Spleen (tissue), 11 donors: Measurements from ENCODE around the gene ATXN7L1. TPM values are rescaled to one million over a fixed set of nuclear protein-coding genes. Genes with fewer than 3 reads are reported as not detected.

ENCODE experiments used
- DNase-seq: peaks from one replicate; pipeline ENCODE4 v3.0.0-alpha.2; 2020
- H3K27ac ChIP-seq, 8 donors: fragments of 200-600 bp; sonication (generic) in 7 of 8; 1 replicate in 4 of 8; 2 replicates in 4 of 8; pipeline versions ENCODE4 v1.5.0 to v1.8.0; 2016 to 2021; ENCODE audit warnings: inconsistent platforms in 4 of 8, mild to moderate bottlenecking in 4 of 8, moderate library complexity in 1 of 8
- H3K27me3 ChIP-seq, 7 donors: fragments of 200-600 bp; sonication (generic) in 6 of 7; replicated peaks in 1 of 7; 1 replicate in 4 of 7; 2 replicates in 3 of 7; pipeline versions ENCODE4 v1.5.0 to v1.8.0; 2016 to 2021; ENCODE audit warnings: inconsistent platforms in 3 of 7, mild to moderate bottlenecking in 1 of 7
- H3K36me3 ChIP-seq, 6 donors: fragments of 200-600 bp; sonication (generic) in 5 of 6; 1 replicate in 4 of 6; 2 replicates in 2 of 6; pipeline versions ENCODE4 v1.5.0 to v1.8.0; 2016 to 2021; ENCODE audit warnings: inconsistent platforms in 2 of 6
- H3K4me1 ChIP-seq, 6 donors: fragments of 200-600 bp; sonication (generic) in 5 of 6; 1 replicate in 3 of 6; 2 replicates in 3 of 6; pipeline versions ENCODE4 v1.5.0 to v1.8.0; 2016 to 2021; ENCODE audit warnings: inconsistent platforms in 3 of 6
- H3K4me3 ChIP-seq, 8 donors: fragments of 200-600 bp; sonication (generic) in 7 of 8; 1 replicate in 4 of 8; 2 replicates in 4 of 8; pipeline versions ENCODE4 v1.5.0 to v1.8.0; 2016 to 2021; ENCODE audit warnings: inconsistent platforms in 4 of 8, mild to moderate bottlenecking in 4 of 8, moderate library complexity in 2 of 8
- H3K9me3 ChIP-seq, 8 donors: fragments of 200-600 bp; sonication (generic) in 7 of 8; 1 replicate in 4 of 8; 2 replicates in 4 of 8; pipeline versions ENCODE4 v1.5.0 to v1.8.0; 2016 to 2021; ENCODE audit warnings: inconsistent platforms in 4 of 8
- CTCF ChIP-seq, 11 experiments: fragments of 200-600 bp in 7 of 11; fragments of 450-650 bp in 4 of 11; sonication (generic) in 4 of 11; IDR thresholded peaks in 8 of 11; conservative IDR thresholded peaks in 3 of 11; 1 replicate in 7 of 11; 2 replicates in 4 of 11; pipeline versions ENCODE4 v1.4.0 to v1.8.0; 2016 to 2021; ENCODE audit warnings: antibody characterized with exemption in 11 of 11, inconsistent platforms in 4 of 11, mild to moderate bottlenecking in 1 of 11
- POLR2A ChIP-seq, 3 donors: fragments of 450-650 bp; IDR thresholded peaks; one replicate each; pipeline ENCODE4 v1.5.1; 2017; ENCODE audit warnings: antibody characterized with exemption in 3 of 3, mild to moderate bottlenecking in 1 of 3
- POLR2AphosphoS5 ChIP-seq, 3 donors: sonication (generic); formaldehyde crosslinking; IDR thresholded peaks; one replicate each; pipeline ENCODE4 v1.5.1; 2017; ENCODE audit warnings: antibody characterized with exemption in 3 of 3
- WGBS, 5 donors: extraction: QIAGEN DNeasy Blood & Tissue Kit in 3 of 5; methylation state at CpG; one replicate each; pipeline versions ENCODE4 v1.1.5 to v1.1.7; 2013 to 2018; 5-methylcytosine and 5-hydroxymethylcytosine counted together
- intact Hi-C: fragments of 100-400 bp; cut with DNase I; formaldehyde crosslinking; loops from one replicate; pipeline ENCODE4 v1.15.0; 2023; ENCODE audit warnings: low total_unique reads
- polyA plus RNA-seq, 3 donors: library from polyadenylated mRNA; stranded (reverse); fragments of 200-250 nt; gene quantifications; one replicate each; pipeline ENCODE4 v1.2.1, GENCODE V29; 2013
- total RNA-seq, 7 donors: library from RNA; depleted of rRNA in 3 of 7; stranded (reverse); fragments of >200 nt in 3 of 7; fragmentation: NEBNext Ultra II Directional in 4 of 7; extraction: Animal tissue kit (Norgen Biotek cat#: 25700) in 4 of 7; gene quantifications; one replicate each; pipeline versions ENCODE4 v1.1.0 to v1.2.1, GENCODE V29; 2016 to 2021
- donor health status: healthy with polysubstance abuse.
- donor health status: DM: no; HTN: no; CAD: no; lungs with moderate emphysema.
- donor health status: DM: no; HTN: no; CAD: no.
- donor health status: Bipolar disorder and iron deficiency.
- donor health status: healthy.
- donor health status: DM: no; HTN: no; CAD: no.
- donor health status: DM: yes; HTN: yes; CAD: no.

Gene ATXN7L1
- total and polyA plus RNA-seq, 10 donors, result 2.4 to 29.3 (median 18.4) TPM

GRCh38 chr7:105672801-105673200, 203.6 kb downstream of the ATXN7L1 start:
- Histone ChIP-seq H3K4me1 (peaks cover 16 to 54% (median 42%) of the 10 kb centered on the region in 6 donors), H3K36me3 (no peaks in the 10 kb centered on the region), H3K9me3 (no peaks in the 10 kb centered on the region), H3K27me3 (no peaks in the 10 kb centered on the region), H3K27ac (no peak overlapping the region), H3K4me3 (no peak overlapping the region)
- intact Hi-C loops, result no loop called here
- WGBS, 5 donors, result 85 to 98% (median 90%) methylated on average over 2 of the region's 2 CpGs
- no peak for DNase-seq
- TF ChIP-seq CTCF (IDR thresholded peaks at IDR 0.05 in 8 of 11, conservative IDR thresholded peaks at IDR 0.05 in 3 of 11), result no peak
- TF ChIP-seq POLR2AphosphoS5 (IDR thresholded peaks at IDR 0.05), result no peak

GRCh38 chr7:105666324-105666723, 210.1 kb downstream of the ATXN7L1 start:
- Histone ChIP-seq H3K36me3 (peaks cover 0 to 47% (median 22%) of the 10 kb centered on the region in 6 donors), H3K4me3 (no peak overlapping the region), H3K4me1 (no peaks in the 10 kb centered on the region), H3K9me3 (no peaks in the 10 kb centered on the region), H3K27ac (no peak overlapping the region), H3K27me3 (no peaks in the 10 kb centered on the region)
- 92 to 100% (median 97%) methylated on average over 1 of the region's 1 CpG for WGBS, 5 donors
- intact Hi-C loops, result no loop called here
- DNase-seq, result no peak
- no peak for TF ChIP-seq CTCF (IDR thresholded peaks at IDR 0.05 in 8 of 11, conservative IDR thresholded peaks at IDR 0.05 in 3 of 11)

- DNase-seq, result no peak
- Histone ChIP-seq H3K4me3 (no peak overlapping the region), H3K4me1 (no peaks in the 10 kb centered on the region), H3K9me3 (no peaks in the 10 kb centered on the region), H3K27ac (no peak overlapping the region), H3K36me3 (peaks cover 0 to 53% (median 27%) of the 10 kb centered on the region in 6 donors), H3K27me3 (no peaks in the 10 kb centered on the region)
- TF ChIP-seq POLR2A (IDR thresholded peaks at IDR 0.05) (no peak), CTCF (IDR thresholded peaks at IDR 0.05 in 8 of 11, conservative IDR thresholded peaks at IDR 0.05 in 3 of 11) (no peak), POLR2AphosphoS5 (IDR thresholded peaks at IDR 0.05) (no peak)
- intact Hi-C loops, result no loop called here
- 82 to 94% (median 92%) methylated on average over 7 of the region's 7 CpGs for WGBS, 5 donors
These were observed 210.7 kb downstream of the ATXN7L1 start for GRCh38 chr7:105665684-105666083.

- no peaks in the 10 kb centered on the region for H3K9me3 ChIP-seq
- 85 to 93% (median 87%) methylated on average over 8 of the region's 8 CpGs for WGBS, 5 donors
- no peaks in the 10 kb centered on the region for H3K27me3 ChIP-seq
- H3K27ac ChIP-seq, result no peak overlapping the region
- no peaks in the 10 kb centered on the region for H3K4me1 ChIP-seq
- peaks cover 0 to 60% (median 28%) of the 10 kb centered on the region in 6 donors for H3K36me3 ChIP-seq
- TF ChIP-seq CTCF (IDR thresholded peaks at IDR 0.05 in 8 of 11, conservative IDR thresholded peaks at IDR 0.05 in 3 of 11) (no peak), POLR2A (IDR thresholded peaks at IDR 0.05) (no peak), POLR2AphosphoS5 (IDR thresholded peaks at IDR 0.05) (no peak)
- H3K4me3 ChIP-seq, result no peak overlapping the region
- no peak for DNase-seq
- intact Hi-C loops, result no loop called here
These were observed 211.4 kb downstream of the ATXN7L1 start for GRCh38 chr7:105664816-105665525.
